IMR-90 (cell line): Measurements from ENCODE around the gene GNPTG. TPM values are rescaled to one million over a fixed set of nuclear protein-coding genes. Genes with fewer than 3 reads are reported as not detected.

Source experiments
- ATAC-seq: fragments of 200-7000 bp; cut with Tn5 transposase; 2 replicates; pipeline ENCODE4 v1.9.1; 2020; ENCODE audit warnings: low read depth, mild to moderate bottlenecking, moderate library complexity
- BruUV-seq: library from RNA; stranded (reverse); fragments of 400-500 nt; replicated peaks from 2 replicates; lab custom pipeline; 2021; lab: Mats Ljungman, UMichigan
- CTCF ChIA-PET: fragments of 300-600 bp; formaldehyde crosslinking; extraction: SDS; loops from one replicate; lab custom pipeline; 2021; ENCODE audit warnings: antibody characterized with exemption; lab: Yijun Ruan, JAX
- POLR2A ChIA-PET: fragments of 300-600 bp; sonication (Branson Sonifier 250); formaldehyde crosslinking; loops from one replicate; lab custom pipeline; 2022; ENCODE audit warnings: antibody characterized with exemption; ENCODE audit not compliant: unreplicated experiment; lab: Charles Lee
- DNase-seq: peaks from one replicate; pipeline ENCODE4 v3.0.0; 2013
- H2AFZ ChIP-seq: replicated peaks from 2 replicates; pipeline ENCODE3; 2013; ENCODE audit warnings: low read length, mild to moderate bottlenecking; ENCODE audit not compliant: poor library complexity
- H2AK5ac ChIP-seq: 2 replicates; pipeline ENCODE4 v1.6.1; 2013; ENCODE audit warnings: low read depth, low read length, inconsistent platforms
- H2AK9ac ChIP-seq: replicated peaks from 2 replicates; pipeline ENCODE3; 2013; ENCODE audit warnings: mild to moderate bottlenecking, low read depth, low read length, moderate library complexity; ENCODE audit not compliant: poor library complexity
- H2BK120ac ChIP-seq: 2 replicates; pipeline ENCODE4 v1.6.1; 2013; ENCODE audit warnings: low read depth, low read length, inconsistent platforms
- H2BK15ac ChIP-seq: 3 replicates; pipeline ENCODE4 v1.6.1; 2013; ENCODE audit warnings: low read depth, low read length, inconsistent platforms
- H2BK20ac ChIP-seq: 2 replicates; pipeline ENCODE4 v1.6.1; 2013; ENCODE audit warnings: low read depth, mild to moderate bottlenecking, inconsistent platforms, low read length, moderate library complexity
- H2BK5ac ChIP-seq: 2 replicates; pipeline ENCODE4 v1.6.1; 2013; ENCODE audit warnings: mild to moderate bottlenecking, low read depth, low read length, inconsistent platforms; ENCODE audit not compliant: poor library complexity, severe bottlenecking
- H3K14ac ChIP-seq: replicated peaks from 2 replicates; pipeline ENCODE4 v1.6.1; 2013; ENCODE audit warnings: low read depth, low read length, inconsistent platforms
- H3K18ac ChIP-seq: 2 replicates; pipeline ENCODE4 v1.6.1; 2013; ENCODE audit warnings: low read depth, low read length, control low read depth
- H3K23ac ChIP-seq: 2 replicates; pipeline ENCODE4 v1.6.1; 2013; ENCODE audit warnings: low read depth, low read length, inconsistent platforms
- H3K27ac ChIP-seq: 2 replicates; pipeline ENCODE4 v1.5.1; 2013; ENCODE audit warnings: mild to moderate bottlenecking, control low read depth, low read length; ENCODE audit not compliant: insufficient read depth
- H3K27me3 ChIP-seq: 2 replicates; pipeline ENCODE4 v1.6.1; 2013; ENCODE audit warnings: low read length; ENCODE audit not compliant: control insufficient read depth, insufficient read depth
- H3K36me3 ChIP-seq: 2 replicates; pipeline ENCODE4 v1.6.1; 2013; ENCODE audit warnings: low read length, mixed read lengths; ENCODE audit not compliant: control insufficient read depth, insufficient read depth
- H3K4ac ChIP-seq: 2 replicates; pipeline ENCODE4 v1.6.1; 2013; ENCODE audit warnings: low read depth, low read length, inconsistent platforms
- H3K4me1 ChIP-seq: 2 replicates; pipeline ENCODE4 v1.6.1; 2013; ENCODE audit warnings: low read length, mixed read lengths; ENCODE audit not compliant: control insufficient read depth, insufficient read depth
- H3K4me2 ChIP-seq: 2 replicates; pipeline ENCODE4 v1.6.1; 2013; ENCODE audit warnings: low read depth, mild to moderate bottlenecking, control low read depth, low read length, moderate library complexity
- H3K4me3 ChIP-seq: 2 replicates; pipeline ENCODE4 v1.5.1; 2013; ENCODE audit warnings: low read depth, mild to moderate bottlenecking, control low read depth, low read length, moderate library complexity; ENCODE audit not compliant: insufficient read depth
- H3K56ac ChIP-seq: 2 replicates; pipeline ENCODE4 v1.6.1; 2013; ENCODE audit warnings: low read length, inconsistent platforms; ENCODE audit not compliant: insufficient read depth; ENCODE audit errors: extremely low read depth
- H3K79me1 ChIP-seq, 2 experiments: 2 replicates each; pipeline ENCODE4 v1.6.1; 2013; ENCODE audit warnings: low read length in 2 of 2, inconsistent platforms in 1 of 2, low read depth in 1 of 2
- H3K9ac ChIP-seq: 2 replicates; pipeline ENCODE4 v1.6.1; 2013; ENCODE audit warnings: low read depth, low read length, control low read depth
- H3K9me1 ChIP-seq: 2 replicates; pipeline ENCODE4 v1.6.1; 2013; ENCODE audit warnings: low read length, inconsistent platforms; ENCODE audit not compliant: insufficient read depth
- H3K9me3 ChIP-seq: 2 replicates; pipeline ENCODE4 v1.6.1; 2013; ENCODE audit warnings: low read length; ENCODE audit not compliant: control insufficient read depth, insufficient read depth
- H4K20me1 ChIP-seq: 2 replicates; pipeline ENCODE4 v1.6.1; 2013; ENCODE audit warnings: low read length, inconsistent platforms; ENCODE audit not compliant: insufficient read depth
- H4K5ac ChIP-seq: 2 replicates; pipeline ENCODE4 v1.6.1; 2013; ENCODE audit warnings: mild to moderate bottlenecking, low read depth, low read length, control low read depth
- H4K8ac ChIP-seq, 2 experiments: 2 replicates each; pipeline ENCODE4 v1.6.1; 2013; ENCODE audit warnings: low read depth in 2 of 2, low read length in 2 of 2, control low read depth in 1 of 2, inconsistent platforms in 1 of 2
- H4K91ac ChIP-seq: 2 replicates; pipeline ENCODE4 v1.6.1; 2013; ENCODE audit warnings: low read depth, low read length, inconsistent platforms; ENCODE audit not compliant: insufficient read depth
- BHLHE40 ChIP-seq: fragments of 150-350 bp; IDR thresholded peaks from 2 replicates; pipeline ENCODE4 v1.6.1; 2016; ENCODE audit warnings: mild to moderate bottlenecking, low read depth, low read length
- CHD1 ChIP-seq: IDR thresholded peaks from 2 replicates; pipeline ENCODE4 v1.6.1; 2012; ENCODE audit warnings: low read depth, low read length, improper control_type of control experiment
- CTCF ChIP-seq: conservative IDR thresholded peaks from 2 replicates; pipeline ENCODE4 v1.5.1; 2012; ENCODE audit warnings: mild to moderate bottlenecking, low read depth, low read length, improper control_type of control experiment
- ELK1 ChIP-seq: fragments of 150-350 bp; IDR thresholded peaks from 2 replicates; pipeline ENCODE4 v1.6.1; 2016; ENCODE audit warnings: low read depth, mild to moderate bottlenecking, low read length, moderate library complexity, borderline replicate concordance
- FOS ChIP-seq: fragments of 150-350 bp; IDR thresholded peaks from 2 replicates; pipeline ENCODE4 v1.6.1; 2016; ENCODE audit warnings: low read depth, low read length
- MAFK ChIP-seq: IDR thresholded peaks from 2 replicates; pipeline ENCODE4 v1.6.1; 2012; ENCODE audit warnings: low read depth, low read length, improper control_type of control experiment
- NFE2L2 ChIP-seq: fragments of 150-350 bp; IDR thresholded peaks from 2 replicates; pipeline ENCODE4 v1.6.1; 2016; ENCODE audit warnings: low read depth, mild to moderate bottlenecking, low read length
- POLR2A ChIP-seq: IDR thresholded peaks from 2 replicates; pipeline ENCODE4 v1.6.1; 2012; ENCODE audit warnings: mild to moderate bottlenecking, low read depth, low read length
- RAD21 ChIP-seq: IDR thresholded peaks from 2 replicates; pipeline ENCODE4 v1.6.1; 2012; ENCODE audit warnings: low read length, improper control_type of control experiment
- RCOR1 ChIP-seq: IDR thresholded peaks from 2 replicates; pipeline ENCODE4 v1.6.1; 2012; ENCODE audit warnings: mild to moderate bottlenecking, low read length, improper control_type of control experiment; ENCODE audit not compliant: insufficient replicate concordance
- RFX5 ChIP-seq: IDR thresholded peaks from 2 replicates; pipeline ENCODE4 v1.8.0; 2012; ENCODE audit warnings: low read depth, mild to moderate bottlenecking, low read length, moderate library complexity
- SMC3 ChIP-seq: fragments of 150-350 bp; IDR thresholded peaks from 2 replicates; pipeline ENCODE4 v1.6.1; 2016; ENCODE audit warnings: low read depth, mild to moderate bottlenecking, antibody characterized with exemption, low read length, moderate library complexity
- USF2 ChIP-seq: fragments of 150-350 bp; IDR thresholded peaks from 2 replicates; pipeline ENCODE4 v1.6.1; 2017; ENCODE audit warnings: mild to moderate bottlenecking, antibody characterized with exemption, low read length, low read depth
- WGBS, 2 experiments: methylation state at CpG; one replicate each; pipeline versions ENCODE4 v1.1.5 to v1.1.7; 2013; ENCODE audit warnings: missing lambda C conversion rate in 2 of 2; ENCODE audit not compliant: insufficient read length in 1 of 2; ENCODE audit errors: extremely low coverage in 2 of 2; 5-methylcytosine and 5-hydroxymethylcytosine counted together
- dilution Hi-C: fragments of 300-500 bp; cut with HindIII; formaldehyde crosslinking; loops from one replicate; pipeline ENCODE4 v1.14.3; 2018; ENCODE audit warnings: low sequenced_read_pairs; ENCODE audit not compliant: unreplicated experiment
- in situ Hi-C: fragments of 300-500 bp; cut with MboI; formaldehyde crosslinking; loops from 3 replicates; pipeline ENCODE4 v1.14.3; 2019; ENCODE audit warnings: low sequenced_read_pairs, inconsistent platforms, mixed read lengths
- intact Hi-C: fragments of 100-400 bp; cut with micrococcal nuclease; formaldehyde crosslinking; loops from 2 replicates; pipeline ENCODE4 v1.10.0; 2022
- polyA plus RNA-seq, 3 experiments: library from polyadenylated mRNA; depleted of rRNA; stranded (reverse); fragments of >200 nt; gene quantifications; 2 replicates each; pipeline ENCODE4 v1.2.3, GENCODE V29; 2012; ENCODE audit warnings: low replicate concordance in 1 of 3
- total RNA-seq: library from RNA; depleted of rRNA; stranded (reverse); fragments of >200 nt; gene quantifications from 2 replicates; pipeline ENCODE4 v1.2.3, GENCODE V29; 2012

Gene GNPTG
- total and polyA plus RNA-seq, 2 of the 4 experiments (the other 2 are of a cell fraction), result 14.9 to 70.8 TPM

DNA sequence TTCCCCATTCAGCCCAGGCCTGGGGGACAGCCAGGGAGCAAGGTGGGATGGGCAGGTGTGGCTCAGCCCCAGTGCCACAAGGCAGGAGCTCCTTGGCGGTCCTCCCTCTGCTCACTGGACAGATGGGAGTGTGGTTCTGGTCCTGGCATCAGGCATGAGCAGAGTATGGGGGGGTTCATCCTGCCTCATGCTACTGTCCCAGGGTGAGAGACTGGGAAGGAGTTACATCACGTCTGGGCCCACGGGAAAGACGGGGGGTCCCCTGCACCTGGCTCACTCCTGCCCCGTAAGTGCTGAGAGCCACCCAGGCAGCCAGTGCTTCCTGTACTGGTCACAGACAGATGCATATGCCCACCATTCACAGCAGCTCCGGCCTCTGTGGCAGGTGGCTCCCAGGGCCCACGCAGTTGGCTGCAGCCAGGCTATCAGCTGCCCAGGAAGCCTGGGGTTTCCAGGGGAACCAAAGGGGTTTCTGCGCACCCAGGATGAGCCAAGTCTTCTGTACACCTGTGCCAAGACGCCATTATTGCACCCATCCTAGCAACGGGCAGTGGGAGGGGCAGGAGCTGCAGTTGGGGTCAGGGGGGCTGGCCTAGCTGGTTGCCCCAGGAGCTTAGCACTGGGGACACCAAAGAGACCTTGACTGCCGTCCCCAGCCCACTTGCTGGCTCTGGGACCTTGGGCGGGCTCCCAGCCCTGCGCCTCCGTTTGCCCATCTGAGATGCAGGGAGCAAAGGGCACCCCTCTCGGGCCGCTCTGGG is 16.3 kb upstream of the GNPTG start:
- Histone ChIP-seq H2AFZ (no peak overlapping the region), H3K36me3 (no peaks in the 10 kb centered on the region), H2BK15ac (no peak overlapping the region), H3K9me1 (no peaks in the 10 kb centered on the region), H2BK120ac (no peak overlapping the region), H2AK9ac (no peak overlapping the region), H3K9me3 (peaks cover 2% of the 10 kb centered on the region; the same call in 1 of the 2 replicates), H3K14ac (no peak overlapping the region), H2BK5ac (no peak overlapping the region), H3K18ac (no peak overlapping the region), H3K4me1 (peaks cover 7% of the 10 kb centered on the region), H3K56ac (no peak overlapping the region), H3K79me1 (no peaks in the 10 kb centered on the region), H3K23ac (no peak overlapping the region; the same call in 1 of the 2 replicates), H3K4ac (no peak overlapping the region), H4K20me1 (no peaks in the 10 kb centered on the region; the same call in 1 of the 2 replicates), H4K5ac (no peak overlapping the region), H4K8ac (no peak overlapping the region), H3K27me3 (peaks cover 55% of the 10 kb centered on the region), H4K91ac (no peak overlapping the region), H2BK20ac (no peak overlapping the region), H3K4me3 (no peak overlapping the region), H3K27ac (no peak overlapping the region), H2AK5ac (no peak overlapping the region), H3K9ac (no peak overlapping the region), H3K4me2 (no peak overlapping the region)
- dilution Hi-C loops, result no loop called here
- CTCF ChIA-PET, result no interaction called here
- in situ Hi-C loops, result no loop called here
- no peak for ATAC-seq
- DNase-seq, result no peak
- no peak for TF ChIP-seq FOS
- TF ChIP-seq SMC3, result no peak
- TF ChIP-seq RFX5, result no peak
- TF ChIP-seq CHD1, result no peak
- no peak for TF ChIP-seq MAFK
- TF ChIP-seq ELK1, result no peak
- no peak for TF ChIP-seq RAD21
- TF ChIP-seq NFE2L2, result no peak
- no peak for TF ChIP-seq USF2
- TF ChIP-seq CTCF, result no peak
- no peak for TF ChIP-seq BHLHE40
- TF ChIP-seq POLR2A, result no peak
- no peak for TF ChIP-seq RCOR1
- 45% methylated on average over 2 of the region's 16 CpGs; no CpG with 5 or more reads in 1 of the 2 experiments for WGBS, 2 experiments
- intact Hi-C loops, result no loop called here
- BruUV-seq, result no TSS peak
- POLR2A ChIA-PET, result no interaction called here
